GM12865 (cell line): Measurements from ENCODE around the gene TANGO6.
A peak's percentile ranks its signal among the peaks of the same experiment; 100 is the strongest.

Source experiments
- DNase-seq: peaks from one replicate; pipeline ENCODE4 v3.0.0; 2010; ENCODE audit warnings: low read depth
- H3K4me3 ChIP-seq: 2 replicates; pipeline ENCODE4 v1.5.1; 2011; ENCODE audit warnings: mild to moderate bottlenecking, low read depth, low read length, control low read depth
- TF ChIP-seq, protein P1 (sequence below): IDR thresholded peaks from 2 replicates; pipeline ENCODE4 v1.5.1; 2011; ENCODE audit warnings: low read length, control low read depth, low read depth, inconsistent platforms; ENCODE audit not compliant: insufficient read depth; ENCODE audit errors: missing control alignments

TANGO6 gene

DNA sequence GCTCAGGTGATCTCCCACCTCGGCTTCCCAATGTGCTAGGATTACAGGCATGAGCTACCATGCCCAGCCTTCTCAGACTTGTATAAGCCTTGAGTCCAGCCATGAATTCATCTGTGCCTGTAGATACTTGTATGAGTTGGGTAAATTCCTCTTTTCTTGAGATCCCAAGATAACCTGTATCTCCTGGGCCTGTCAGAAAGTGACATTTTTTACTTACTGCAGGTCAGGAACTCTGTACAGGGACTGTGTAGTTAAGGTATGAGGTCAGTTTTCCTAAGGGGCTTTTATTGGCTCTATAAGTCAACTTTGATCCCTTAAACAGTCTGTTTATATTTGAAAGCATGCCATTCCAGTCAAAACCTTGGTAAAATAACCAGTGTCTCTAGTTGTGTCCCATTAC, 155.8 kb downstream of the TANGO6 start:
- TF ChIP-seq, protein P1, sequence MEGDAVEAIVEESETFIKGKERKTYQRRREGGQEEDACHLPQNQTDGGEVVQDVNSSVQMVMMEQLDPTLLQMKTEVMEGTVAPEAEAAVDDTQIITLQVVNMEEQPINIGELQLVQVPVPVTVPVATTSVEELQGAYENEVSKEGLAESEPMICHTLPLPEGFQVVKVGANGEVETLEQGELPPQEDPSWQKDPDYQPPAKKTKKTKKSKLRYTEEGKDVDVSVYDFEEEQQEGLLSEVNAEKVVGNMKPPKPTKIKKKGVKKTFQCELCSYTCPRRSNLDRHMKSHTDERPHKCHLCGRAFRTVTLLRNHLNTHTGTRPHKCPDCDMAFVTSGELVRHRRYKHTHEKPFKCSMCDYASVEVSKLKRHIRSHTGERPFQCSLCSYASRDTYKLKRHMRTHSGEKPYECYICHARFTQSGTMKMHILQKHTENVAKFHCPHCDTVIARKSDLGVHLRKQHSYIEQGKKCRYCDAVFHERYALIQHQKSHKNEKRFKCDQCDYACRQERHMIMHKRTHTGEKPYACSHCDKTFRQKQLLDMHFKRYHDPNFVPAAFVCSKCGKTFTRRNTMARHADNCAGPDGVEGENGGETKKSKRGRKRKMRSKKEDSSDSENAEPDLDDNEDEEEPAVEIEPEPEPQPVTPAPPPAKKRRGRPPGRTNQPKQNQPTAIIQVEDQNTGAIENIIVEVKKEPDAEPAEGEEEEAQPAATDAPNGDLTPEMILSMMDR = no peak
- no peak overlapping the region for H3K4me3 ChIP-seq
- no peak for DNase-seq

DNA sequence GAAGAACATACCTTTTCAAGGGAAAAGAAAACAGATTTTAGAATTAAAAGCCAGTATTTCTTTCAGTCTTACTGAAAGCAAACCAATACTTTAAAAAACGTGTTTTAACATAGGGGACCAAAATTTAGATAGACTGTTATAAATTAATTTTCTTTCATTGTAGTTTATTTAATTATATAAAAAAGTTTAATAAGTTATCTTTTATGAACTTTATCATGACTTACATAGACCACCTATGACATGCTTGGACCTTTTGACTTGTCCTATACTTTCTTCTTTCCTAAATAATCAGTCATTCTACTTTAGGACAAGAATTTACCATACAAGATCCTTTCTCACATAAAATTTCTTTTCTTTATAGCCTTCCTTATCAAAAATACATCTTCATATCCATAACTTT, 160.2 kb downstream of the TANGO6 start:
- DNase-seq = no peak
- TF ChIP-seq, protein P1 = no peak
- H3K4me3 ChIP-seq = no peak overlapping the region

DNA sequence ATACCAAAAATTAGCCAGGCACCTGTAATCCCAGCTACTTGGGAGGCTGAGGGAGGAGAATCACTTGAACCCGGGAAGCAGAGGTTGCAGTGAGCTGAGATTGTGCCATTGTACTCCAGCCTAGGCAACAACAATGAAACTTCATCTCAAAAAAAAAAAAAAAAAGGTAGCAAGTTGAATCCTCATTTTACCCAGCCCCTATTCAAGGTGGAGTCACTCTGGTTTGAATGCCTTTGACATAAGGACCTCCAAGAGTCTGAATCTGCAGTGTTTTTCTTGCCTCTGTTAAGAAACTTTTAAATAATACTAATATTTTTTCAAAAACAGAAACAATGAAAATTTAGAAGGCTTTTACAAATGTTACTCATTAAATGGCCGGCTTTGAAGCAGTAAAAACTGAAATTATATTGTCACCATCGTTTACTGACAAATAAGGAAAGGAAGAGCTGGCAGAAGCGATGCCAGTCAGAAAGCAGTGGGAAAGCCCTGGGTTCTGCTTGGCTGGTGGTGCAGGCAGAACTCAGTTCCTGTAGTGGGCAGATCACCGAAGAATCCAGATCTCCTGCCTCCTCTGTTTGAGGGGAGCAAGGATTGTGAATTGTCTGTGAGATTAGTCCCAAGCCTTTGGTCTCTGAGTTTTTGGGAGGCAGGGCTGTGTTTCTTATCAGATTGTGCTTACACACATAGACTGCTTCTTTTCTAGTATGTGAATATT, 162.5 kb downstream of the TANGO6 start:
- peak; percentile 57 for DNase-seq
- no peak overlapping the region for H3K4me3 ChIP-seq
- TF ChIP-seq, protein P1 = no peak

DNA sequence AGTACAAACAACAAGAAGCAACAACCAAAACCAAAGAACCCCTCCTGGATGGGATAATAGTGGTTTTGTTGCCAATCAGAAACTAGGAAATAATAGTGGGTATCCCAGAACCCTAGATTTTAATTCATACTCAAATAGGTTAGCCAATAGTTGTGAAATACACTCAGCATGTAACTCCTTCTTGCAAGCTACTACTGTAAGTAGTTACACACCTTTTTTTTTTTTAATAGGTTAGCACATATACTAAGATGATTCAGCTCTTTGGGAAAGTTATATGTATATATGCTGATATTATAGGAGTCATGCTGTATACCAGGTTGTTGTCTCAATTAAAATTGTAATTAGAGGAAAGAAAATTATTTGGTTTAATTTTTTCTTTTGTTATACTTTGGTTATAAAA, 169.6 kb downstream of the TANGO6 start:
- no peak overlapping the region for H3K4me3 ChIP-seq
- no peak for DNase-seq
- TF ChIP-seq, protein P1 = no peak

DNA sequence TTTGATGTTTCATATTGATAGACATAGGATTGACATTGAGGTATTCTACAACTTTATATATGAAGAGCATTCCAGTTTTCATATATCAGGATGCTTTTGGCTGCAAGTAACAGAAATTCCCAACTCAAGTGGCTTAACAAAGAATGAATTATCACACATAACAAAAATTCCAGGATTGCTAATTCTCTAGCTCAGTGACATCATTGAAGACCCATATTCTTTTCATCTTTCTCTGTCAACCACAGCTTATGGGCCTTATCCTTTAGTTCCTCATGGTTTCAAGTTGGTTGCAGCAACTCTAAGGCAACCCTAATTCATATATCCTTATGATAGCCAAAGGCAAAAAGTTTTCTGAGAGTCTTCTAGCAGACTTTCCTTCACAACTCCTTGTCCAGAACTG, 170.7 kb downstream of the TANGO6 start:
- no peak for DNase-seq
- TF ChIP-seq, protein P1 = no peak
- no peak overlapping the region for H3K4me3 ChIP-seq

DNA sequence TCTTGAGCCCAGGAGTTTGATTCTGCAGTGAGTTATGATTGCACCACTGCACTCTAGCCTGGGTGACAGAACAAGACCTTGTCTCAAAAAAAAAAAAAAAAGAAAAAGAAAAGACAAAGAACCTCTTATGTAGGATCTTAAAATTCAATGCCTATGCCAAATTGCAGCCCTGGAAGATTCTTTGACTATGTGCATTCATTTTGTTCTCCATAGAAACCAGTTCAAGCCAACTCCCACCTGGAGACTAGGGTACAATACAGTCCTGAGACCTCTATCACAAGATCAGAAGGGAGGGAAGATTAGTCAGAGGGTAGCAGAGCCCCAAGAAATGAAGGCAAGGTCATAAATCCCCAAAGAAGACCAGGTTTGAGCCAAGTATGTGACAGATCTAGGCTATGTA, 171.5 kb downstream of the TANGO6 start:
- H3K4me3 ChIP-seq = no peak overlapping the region
- TF ChIP-seq, protein P1 = no peak
- no peak for DNase-seq
